Peyer's patch (tissue), 4 donors: ENCODE data around the gene EIF4G1.

Source experiments
- CTCF ChIP-seq, 6 experiments: fragments of 450-650 bp in 4 of 6; fragments of 200-600 bp in 2 of 6; sonication (generic) in 1 of 6; IDR thresholded peaks; one replicate each; pipeline ENCODE4 v1.5.1; 2017 to 2019; ENCODE audit warnings: antibody characterized with exemption in 6 of 6, mild to moderate bottlenecking in 3 of 6, moderate library complexity in 1 of 6
- POLR2A ChIP-seq, 2 donors: fragments of 450-650 bp; IDR thresholded peaks; one replicate each; pipeline ENCODE4 v1.5.1; 2017; ENCODE audit warnings: antibody characterized with exemption in 2 of 2, mild to moderate bottlenecking in 2 of 2, moderate library complexity in 2 of 2

GRCh38 chr3:184296616-184297015 is 17.8 kb upstream of the EIF4G1 start:
- TF ChIP-seq CTCF (IDR thresholded peaks at IDR 0.05) (no peak), POLR2A (IDR thresholded peaks at IDR 0.05) (no peak)
